Stimulated activated CD8-positive, alpha-beta memory T cell treated with anti-CD3 and anti-CD28 coated beads, Interleukin-7, amount 100 ng/mL, for 24 hours (primary cell): Measurements from ENCODE around the gene MTG2.

Experiments
- DNase-seq: peaks from one replicate; pipeline ENCODE4 v3.0.0-alpha.2; 2020; ENCODE audit warnings: low read depth

MTG2 gene

DNA sequence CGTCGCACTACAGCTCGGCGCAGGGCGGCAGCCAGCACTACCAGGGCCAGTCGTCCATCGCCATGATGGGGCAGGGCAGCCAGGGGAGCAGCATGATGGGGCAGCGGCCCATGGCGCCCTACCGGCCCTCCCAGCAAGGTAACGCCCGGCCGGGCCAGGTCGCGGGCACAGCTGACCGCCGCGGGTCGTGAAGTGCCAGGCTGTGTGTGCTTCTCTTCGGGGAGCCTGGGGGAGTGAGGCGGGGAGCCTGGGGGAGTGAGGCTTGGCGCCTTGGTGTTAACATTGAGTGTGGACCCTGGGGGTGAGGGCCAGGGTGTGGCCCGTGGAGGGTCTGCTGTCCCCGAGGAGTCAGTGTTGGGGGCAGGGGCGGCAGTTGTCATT is 19.4 kb upstream of the MTG2 start:
- no peak for DNase-seq

- DNase-seq: no peak
Observed at GRCh38 chr20:62163986-62164762, 18.7 kb upstream of the MTG2 start.

- DNase-seq: no peak
Observed at GRCh38 chr20:62164879-62165761, 17.7 kb upstream of the MTG2 start.

DNA sequence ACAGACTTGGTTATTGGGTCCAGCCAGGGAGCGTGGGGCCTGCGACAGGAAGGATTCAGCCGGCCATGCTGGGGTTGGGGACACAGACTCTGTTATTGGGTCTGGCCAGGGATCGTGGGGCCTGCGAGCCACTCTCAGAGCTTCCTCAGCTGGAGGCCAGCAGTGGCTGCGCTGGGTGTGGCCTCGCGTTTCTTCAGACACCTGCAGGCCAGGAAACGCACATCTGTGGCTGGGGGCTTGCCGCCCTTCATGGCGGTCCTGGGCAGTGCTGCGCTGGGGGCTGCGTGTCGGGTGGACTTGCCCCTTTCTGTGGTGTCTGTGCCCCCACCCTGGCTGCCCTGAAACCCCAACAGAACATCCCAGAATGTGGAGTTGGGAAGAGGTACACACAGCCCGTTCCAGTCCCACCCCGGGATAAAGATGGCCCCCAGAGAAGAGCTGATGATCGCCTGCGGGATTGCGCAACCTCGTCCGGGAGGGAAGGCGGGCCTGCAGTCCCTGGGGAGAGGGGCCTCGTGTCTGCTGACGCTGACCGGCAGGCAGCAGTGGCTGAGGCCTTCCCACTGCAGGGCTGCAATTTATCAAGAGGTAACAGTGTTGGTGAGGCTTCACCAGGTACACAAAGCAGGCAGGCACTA is 16.9 kb upstream of the MTG2 start:
- no peak for DNase-seq

- DNase-seq: no peak
Observed at GRCh38 chr20:62167474-62167873, 15.4 kb upstream of the MTG2 start.

GRCh38 chr20:62168061-62168460 is 14.8 kb upstream of the MTG2 start:
- DNase-seq: no peak

DNA sequence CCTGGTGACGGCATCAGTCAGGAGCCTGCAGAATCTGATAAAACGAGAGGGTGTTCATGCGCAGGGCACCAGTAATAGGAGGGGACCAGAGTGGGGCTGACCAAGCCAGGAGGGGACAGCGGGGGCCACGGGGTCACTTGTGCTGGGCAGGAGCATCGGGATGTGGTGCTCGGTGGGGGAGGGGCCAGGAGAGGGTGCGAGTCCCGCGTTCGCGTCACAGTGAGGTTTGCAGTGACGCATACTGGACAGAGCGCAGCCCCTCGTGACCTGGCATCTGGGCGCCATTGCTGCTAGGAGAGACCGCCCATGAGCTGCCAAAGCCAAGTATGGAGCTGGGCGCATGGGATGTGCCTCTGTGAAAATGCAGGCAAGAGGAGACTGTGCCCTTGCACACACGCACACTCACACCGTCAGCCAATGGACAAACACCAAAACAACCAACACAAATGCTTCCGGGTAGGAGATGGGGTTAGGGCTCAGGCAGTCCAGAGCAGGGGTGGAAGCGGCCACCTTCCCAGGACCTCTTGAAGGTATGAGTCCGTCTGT is 13.9 kb upstream of the MTG2 start:
- no peak for DNase-seq

DNA sequence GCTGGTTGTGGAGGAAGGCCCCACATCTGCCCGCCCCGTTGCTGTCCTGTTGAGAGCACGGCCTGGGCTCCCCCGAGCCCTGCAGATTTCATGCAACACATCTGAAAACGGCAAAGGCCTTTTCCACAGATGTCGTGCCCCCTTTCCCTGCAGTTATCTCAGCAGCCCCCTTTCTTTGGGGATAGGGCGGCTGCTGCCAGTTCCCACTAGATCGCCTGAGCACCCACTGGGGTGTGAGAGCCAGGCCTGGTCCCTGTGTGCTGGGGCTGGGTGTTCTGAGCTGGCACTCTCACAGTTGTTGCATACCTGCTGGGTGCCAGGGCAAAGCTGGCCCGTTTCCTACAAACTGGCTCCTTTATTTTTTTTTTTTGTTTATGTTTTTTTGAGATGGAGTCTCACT is 12.3 kb upstream of the MTG2 start:
- DNase-seq: no peak

DNA sequence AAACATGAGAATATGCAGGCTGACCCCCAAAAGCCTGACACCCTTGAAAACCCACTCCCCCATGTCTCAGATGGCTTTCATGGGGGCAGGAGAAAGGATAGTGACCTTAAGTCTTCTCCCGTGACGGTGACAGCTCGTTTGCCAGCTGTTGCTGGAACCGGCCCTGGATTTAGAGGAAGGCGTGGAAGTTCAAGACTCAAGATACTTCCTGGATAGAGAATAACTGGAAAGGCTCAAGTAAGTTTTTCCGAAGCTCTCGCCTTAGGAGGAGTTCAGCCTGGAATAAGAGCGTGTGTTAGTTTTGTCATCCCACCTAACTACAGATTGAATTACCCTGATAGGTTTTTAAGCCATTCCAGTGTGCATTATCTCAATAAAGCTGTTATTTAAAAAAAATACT is 11.6 kb upstream of the MTG2 start:
- no peak for DNase-seq

GRCh38 chr20:62172666-62173065 is 10.2 kb upstream of the MTG2 start:
- DNase-seq: no peak

- no peak for DNase-seq
Observed at GRCh38 chr20:62174021-62174804, 8.6 kb upstream of the MTG2 start.

- DNase-seq: no peak
Observed at GRCh38 chr20:62174870-62175624, 7.8 kb upstream of the MTG2 start.

DNA sequence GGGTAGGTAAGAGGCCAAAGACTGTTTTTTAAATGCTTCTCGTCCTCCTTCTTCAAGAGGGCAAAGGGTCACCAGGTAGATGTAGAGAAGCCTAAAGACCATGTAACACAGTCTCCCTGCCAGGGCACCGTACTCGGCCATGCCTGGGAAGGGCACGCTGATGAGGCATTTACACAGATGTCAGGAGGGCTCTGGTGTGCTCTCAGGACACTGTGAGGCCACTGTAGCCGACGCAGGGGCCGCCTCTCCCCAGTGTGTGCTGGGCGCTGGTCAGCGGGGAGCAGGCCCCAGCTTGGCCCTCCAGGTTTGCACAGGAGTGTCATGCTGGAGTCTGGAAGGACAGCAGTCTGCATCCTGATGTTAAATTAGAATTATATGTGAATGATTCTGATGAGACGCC is 7.1 kb upstream of the MTG2 start:
- no peak for DNase-seq

- DNase-seq: no peak
Observed at GRCh38 chr20:62176866-62177265, 6.0 kb upstream of the MTG2 start.

DNA sequence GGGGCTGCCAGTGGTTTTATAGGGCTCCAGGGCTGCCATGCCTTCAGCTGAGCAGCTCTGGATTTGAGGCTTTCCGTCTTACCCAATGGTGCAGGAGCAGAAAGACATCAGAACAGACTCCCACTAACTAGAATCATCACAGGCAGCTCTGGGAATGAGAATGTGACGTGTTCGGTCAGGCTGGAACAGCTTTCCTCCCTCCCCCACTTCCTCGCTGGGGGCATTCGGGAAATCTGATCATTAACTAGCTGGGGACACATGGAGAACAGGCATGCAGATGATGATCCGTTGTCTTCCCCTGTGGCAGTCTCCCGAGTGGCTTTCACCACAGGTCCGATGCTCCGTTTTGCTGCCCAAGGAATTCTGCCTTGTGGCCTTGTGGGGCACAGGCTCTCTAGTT is 5.5 kb upstream of the MTG2 start:
- no peak for DNase-seq

DNA sequence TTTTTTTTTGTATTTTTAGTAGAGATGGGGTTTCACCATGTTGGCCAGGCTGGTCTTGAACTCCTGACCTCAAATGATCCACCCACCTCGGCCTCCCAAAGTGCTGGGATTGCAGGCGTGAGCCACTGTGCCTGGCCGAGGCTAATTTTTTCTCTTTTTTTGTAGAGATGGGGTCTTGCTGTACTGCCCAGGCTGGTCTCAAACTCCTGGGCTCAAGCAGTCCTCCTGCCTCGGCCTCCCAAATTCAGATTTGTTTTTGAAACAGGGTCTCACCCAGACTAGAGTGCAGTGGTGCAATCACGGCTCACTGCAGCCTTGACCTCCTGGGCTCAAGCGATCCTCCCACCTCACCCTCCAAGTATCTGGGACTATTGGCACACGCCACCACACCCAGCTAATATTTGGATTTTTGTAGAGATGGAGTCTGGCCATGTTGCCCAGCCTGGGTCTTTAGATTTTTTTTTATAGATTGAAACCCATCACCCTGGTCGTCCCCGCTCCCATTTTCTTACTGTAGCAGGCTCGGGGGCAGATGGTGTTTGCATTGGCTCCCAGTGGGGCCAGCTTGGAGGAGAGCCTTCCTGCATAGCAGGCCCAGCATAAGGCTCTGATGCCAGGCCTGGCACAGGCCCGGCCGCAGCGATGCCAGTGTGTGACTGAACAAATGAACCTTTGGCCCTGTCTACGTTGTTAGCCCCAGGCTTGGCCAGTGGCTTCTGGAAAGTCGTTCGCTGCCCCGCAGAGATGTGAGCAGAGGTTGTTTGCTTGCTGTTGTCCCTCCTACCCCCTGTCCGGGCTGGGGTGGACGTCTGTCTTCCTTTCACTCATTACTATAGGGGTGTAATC is 4.3 kb upstream of the MTG2 start:
- DNase-seq: no peak

GRCh38 chr20:62179162-62179504 is 3.7 kb upstream of the MTG2 start:
- no peak for DNase-seq

GRCh38 chr20:62181808-62182207 is 1.0 kb upstream of the MTG2 start:
- no peak for DNase-seq

DNA sequence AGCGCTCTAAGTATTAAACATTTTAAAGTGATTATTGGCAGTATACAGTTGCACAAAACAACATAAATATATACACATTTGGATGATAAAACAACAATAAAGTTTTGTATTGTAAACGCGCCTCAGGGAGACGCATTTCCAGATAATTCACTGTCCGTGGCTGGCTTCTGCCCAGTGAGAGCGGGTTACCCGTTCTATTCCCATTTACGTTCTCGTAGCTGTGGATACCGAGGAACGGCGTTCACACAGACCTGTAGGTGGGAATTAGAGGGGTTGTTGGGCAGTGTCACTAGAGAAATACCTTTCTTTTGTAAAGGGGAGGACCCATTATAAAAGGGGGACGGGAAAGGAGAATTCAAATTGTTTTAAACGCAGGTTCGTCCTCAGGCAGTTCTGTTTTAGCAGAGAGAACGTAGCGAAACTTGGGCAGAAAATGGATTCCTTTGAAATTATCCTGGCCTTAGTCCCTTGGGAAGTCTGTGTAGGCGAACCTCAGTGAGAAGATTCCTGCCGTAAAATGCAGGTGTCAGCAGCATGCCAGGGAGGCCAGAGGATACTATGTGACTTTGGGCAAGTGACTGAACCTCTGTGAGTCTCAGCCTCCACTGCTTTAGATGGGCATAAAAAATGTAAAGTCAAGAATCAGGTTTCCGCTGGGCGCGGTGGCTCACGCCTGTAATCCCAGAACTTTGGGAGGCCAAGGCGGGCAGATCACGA is 756 bp downstream of the MTG2 start:
- no peak for DNase-seq

GRCh38 chr20:62186096-62186426 is 3.2 kb downstream of the MTG2 start:
- DNase-seq: no peak
